GM19372 (cell line): ENCODE data around the gene KPNA6.
"Not testable (repeated sequence)": the region's sequence is repeated elsewhere in the genome, so short reads cannot be mapped to it uniquely, and the experiment has no call there.

Source experiments
- ATAC-seq: cut with Tn5 transposase; IDR thresholded peaks from one replicate; pipeline ENCODE4 v1.9.1; 2021; ENCODE audit warnings: mild to moderate bottlenecking, low read depth, moderate library complexity; ENCODE audit not compliant: unreplicated experiment

KPNA6 gene

GRCh38 chr1:32138965-32139364 is 31.1 kb downstream of the KPNA6 start:
- no peak for ATAC-seq

GRCh38 chr1:32142446-32143301 is 34.8 kb downstream of the KPNA6 start:
- ATAC-seq, result no peak

GRCh38 chr1:32143302-32143695 is 35.4 kb downstream of the KPNA6 start:
- ATAC-seq, result not testable (repeated sequence)

- no peak for ATAC-seq
Observed at GRCh38 chr1:32144033-32144432, 36.2 kb downstream of the KPNA6 start.

- ATAC-seq, result not testable (repeated sequence)
Observed at GRCh38 chr1:32147799-32148198, 39.9 kb downstream of the KPNA6 start.

- no peak for ATAC-seq
Observed at GRCh38 chr1:32150847-32151246, 43.0 kb downstream of the KPNA6 start.

GRCh38 chr1:32151319-32151787 is 43.5 kb downstream of the KPNA6 start:
- no peak for ATAC-seq

- ATAC-seq, result no peak
Observed at GRCh38 chr1:32159189-32159588, 51.3 kb downstream of the KPNA6 start.

GRCh38 chr1:32163405-32163804 is 55.5 kb downstream of the KPNA6 start:
- no peak for ATAC-seq

- not testable (repeated sequence) for ATAC-seq
Observed at GRCh38 chr1:32165633-32166032, 57.8 kb downstream of the KPNA6 start.

- ATAC-seq, result no peak
Observed at GRCh38 chr1:32170991-32171390, 63.1 kb downstream of the KPNA6 start.

- ATAC-seq, result no peak
Observed at GRCh38 chr1:32172621-32173245, 64.9 kb downstream of the KPNA6 start.

- no peak for ATAC-seq
Observed at GRCh38 chr1:32178380-32179192, 70.7 kb downstream of the KPNA6 start.

GRCh38 chr1:32179193-32179442 is 71.3 kb downstream of the KPNA6 start:
- no peak for ATAC-seq

- ATAC-seq, result peak; percentile 84
Observed at GRCh38 chr1:32179443-32180185, 71.8 kb downstream of the KPNA6 start, which contains the start of gene TXLNA. Gene TXLNA, plus strand, starts transcription at chr1:32179675. Its CDS starts 671 bp downstream, at chr1:32180346.

- no peak for ATAC-seq
Observed at GRCh38 chr1:32180186-32181060, 72.6 kb downstream of the KPNA6 start.

GRCh38 chr1:32181065-32181464 is 73.2 kb downstream of the KPNA6 start:
- no peak for ATAC-seq

- no peak for ATAC-seq
Observed at GRCh38 chr1:32181563-32181962, 73.7 kb downstream of the KPNA6 start.

- no peak for ATAC-seq
Observed at GRCh38 chr1:32182060-32182459, 74.2 kb downstream of the KPNA6 start.

- no peak for ATAC-seq
Observed at GRCh38 chr1:32184650-32185049, 76.8 kb downstream of the KPNA6 start.
